ENCODE data around the gene GATAD2B. TPM values are rescaled to one million over a fixed set of nuclear protein-coding genes. Genes with fewer than 3 reads are reported as not detected.

Gene GATAD2B
- total and polyA plus RNA-seq, 2 of the 4 experiments (the other 2 are of a cell fraction), result 3.8 to 6.2 TPM

GRCh38 chr1:153796786-153797659 is 125.7 kb downstream of the GATAD2B start:
- Histone ChIP-seq H3K27me3 (ENCODE audit: control insufficient read depth, insufficient read depth, low read length) (no peaks in the 10 kb centered on the region), H2AFZ (replicated peaks; ENCODE audit: low read length, poor library complexity) (peak overlapping the region; percentile 56), H3K9me1 (ENCODE audit: insufficient read depth, low read length) (no peaks in the 10 kb centered on the region), H2BK120ac (ENCODE audit: low read depth, low read length) (no peak overlapping the region), H3K36me3 (ENCODE audit: control insufficient read depth, insufficient read depth, low read length) (peaks cover 6% of the 10 kb centered on the region; the same call in 1 of the 2 replicates), H3K23ac (ENCODE audit: low read depth, low read length) (no peak overlapping the region), H3K27ac (ENCODE audit: insufficient read depth, low read length) (no peak overlapping the region), H4K8ac (ENCODE audit: low read depth in 2 of 2, low read length in 2 of 2) (no peak overlapping the region), H3K18ac (ENCODE audit: low read depth, low read length) (no peak overlapping the region), H3K9ac (ENCODE audit: low read depth, low read length) (no peak overlapping the region), H3K4ac (ENCODE audit: low read depth, low read length) (no peak overlapping the region), H3K14ac (replicated peaks; ENCODE audit: low read depth, low read length) (no peak overlapping the region), H2BK5ac (ENCODE audit: low read depth, low read length, poor library complexity, severe bottlenecking) (no peak overlapping the region), H3K56ac (ENCODE audit: extremely low read depth, insufficient read depth, low read length) (no peak overlapping the region), H4K20me1 (ENCODE audit: insufficient read depth, low read length) (no peaks in the 10 kb centered on the region), H3K4me1 (ENCODE audit: control insufficient read depth, insufficient read depth, low read length) (no peaks in the 10 kb centered on the region), H3K4me2 (ENCODE audit: low read depth, low read length) (no peak overlapping the region), H2AK9ac (replicated peaks; ENCODE audit: low read depth, low read length, poor library complexity) (peak overlapping the region; percentile 76), H2AK5ac (ENCODE audit: low read depth, low read length) (no peak overlapping the region), H3K4me3 (ENCODE audit: insufficient read depth, low read depth, low read length) (no peak overlapping the region), H3K79me1 (ENCODE audit: low read depth in 1 of 2, low read length in 2 of 2) (no peaks in the 10 kb centered on the region), H4K5ac (ENCODE audit: low read depth, low read length) (no peak overlapping the region), H4K91ac (ENCODE audit: insufficient read depth, low read depth, low read length) (no peak overlapping the region), H3K9me3 (ENCODE audit: control insufficient read depth, insufficient read depth, low read length) (no peaks in the 10 kb centered on the region), H2BK15ac (ENCODE audit: low read depth, low read length) (no peak overlapping the region), H2BK20ac (ENCODE audit: low read depth, low read length) (no peak overlapping the region)
- intact Hi-C loops (cut with micrococcal nuclease) (loop anchor here (1.0 to 10.0 kb wide), 3 partner anchors 128 to 189 kb away; partner anchors contain the start of genes DENND4B, GATAD2B and RAB13), in situ Hi-C loops (cut with MboI; ENCODE audit: low sequenced_read_pairs) (loop anchor here (5.0 kb wide), 1 partner anchor 150 kb away; the partner anchor contains the start of gene DENND4B), dilution Hi-C loops (cut with HindIII; ENCODE audit: low sequenced_read_pairs, unreplicated experiment) (no loop called here)
- no TSS peak for BruUV-seq (replicated peaks)
- CTCF ChIA-PET, result interaction anchor here (0.5 to 0.7 kb wide), 4 partner anchors 9 to 330 kb away, joined by 3 to 4 read pairs (median 3); partner anchors contain the start of gene CREB3L4
- DNase-seq (peak; percentile 61), ATAC-seq (ENCODE audit: low read depth) (peak; percentile 76)
- WGBS, 2 experiments (ENCODE audit: extremely low coverage in 2 of 2, insufficient read length in 1 of 2), result 53% methylated on average over 15 of the region's 26 CpGs; no CpG with 5 or more reads in 1 of the 2 experiments
- POLR2A ChIA-PET (ENCODE audit: unreplicated experiment), result no interaction called here
- no peak for TF ChIP-seq CEBPB (IDR thresholded peaks at IDR 0.05; ENCODE audit: low read depth, low read length)
- TF ChIP-seq MXI1 (IDR thresholded peaks at IDR 0.05; ENCODE audit: borderline replicate concordance, low read depth, low read length), result no peak
- no peak for TF ChIP-seq RCOR1 (IDR thresholded peaks at IDR 0.05; ENCODE audit: insufficient replicate concordance, low read length)
- no peak for TF ChIP-seq ELK1 (IDR thresholded peaks at IDR 0.05; ENCODE audit: borderline replicate concordance, low read depth, low read length)
- no peak for TF ChIP-seq MAZ (IDR thresholded peaks at IDR 0.05; ENCODE audit: borderline replicate concordance, low read depth, low read length)
- TF ChIP-seq, protein P1, sequence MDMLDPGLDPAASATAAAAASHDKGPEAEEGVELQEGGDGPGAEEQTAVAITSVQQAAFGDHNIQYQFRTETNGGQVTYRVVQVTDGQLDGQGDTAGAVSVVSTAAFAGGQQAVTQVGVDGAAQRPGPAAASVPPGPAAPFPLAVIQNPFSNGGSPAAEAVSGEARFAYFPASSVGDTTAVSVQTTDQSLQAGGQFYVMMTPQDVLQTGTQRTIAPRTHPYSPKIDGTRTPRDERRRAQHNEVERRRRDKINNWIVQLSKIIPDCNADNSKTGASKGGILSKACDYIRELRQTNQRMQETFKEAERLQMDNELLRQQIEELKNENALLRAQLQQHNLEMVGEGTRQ (IDR thresholded peaks at IDR 0.05; ENCODE audit: low read depth, low read length), result peak; percentile 35; the same call in 1 of the 2 replicates
- no peak for TF ChIP-seq RFX5 (IDR thresholded peaks at IDR 0.05; ENCODE audit: low read depth, low read length)
- TF ChIP-seq NFE2L2 (IDR thresholded peaks at IDR 0.05; ENCODE audit: low read depth, low read length), result no peak
- TF ChIP-seq MAFK (IDR thresholded peaks at IDR 0.05; ENCODE audit: low read depth, low read length), result no peak
- no peak for TF ChIP-seq BHLHE40 (IDR thresholded peaks at IDR 0.05; ENCODE audit: low read depth, low read length)
- no peak for TF ChIP-seq FOS (IDR thresholded peaks at IDR 0.05; ENCODE audit: low read depth, low read length)
- peak; percentile 61 for TF ChIP-seq SMC3 (IDR thresholded peaks at IDR 0.05; ENCODE audit: low read depth, low read length)
- TF ChIP-seq RAD21 (IDR thresholded peaks at IDR 0.05; ENCODE audit: low read length), result peak; percentile 75
- no peak for TF ChIP-seq POLR2A (IDR thresholded peaks at IDR 0.05; ENCODE audit: low read depth, low read length)
- no peak for TF ChIP-seq CHD1 (IDR thresholded peaks at IDR 0.05; ENCODE audit: low read depth, low read length)
